Ovary (tissue), 3 donors: Measurements from ENCODE around the gene CDRT4.

ENCODE experiments used
- CTCF ChIP-seq, 3 donors: fragments of 450-650 bp in 2 of 3; fragments of 200-600 bp in 1 of 3; IDR thresholded peaks; one replicate each; pipeline versions ENCODE4 v1.5.1 to v1.8.0; 2016 to 2022; ENCODE audit warnings: antibody characterized with exemption in 3 of 3, mild to moderate bottlenecking in 1 of 3
- EP300 ChIP-seq: sonication (generic); formaldehyde crosslinking; IDR thresholded peaks from one replicate; pipeline ENCODE4 v1.6.1; 2017; ENCODE audit warnings: antibody characterized with exemption
- POLR2A ChIP-seq: fragments of 450-650 bp; IDR thresholded peaks from one replicate; pipeline ENCODE4 v1.6.1; 2017; ENCODE audit warnings: antibody characterized with exemption, mild to moderate bottlenecking, moderate library complexity
- donor health status: DM: no; HTN: no; CAD: no.

GRCh38 chr17:15454346-15454745 lies 13.1 kb downstream of the CDRT4 start:
- TF ChIP-seq CTCF (IDR thresholded peaks at IDR 0.05) (no peak), EP300 (no peak), POLR2A (no peak)
